ENCODE data around the gene CIB1.

The CIB1 gene

DNA sequence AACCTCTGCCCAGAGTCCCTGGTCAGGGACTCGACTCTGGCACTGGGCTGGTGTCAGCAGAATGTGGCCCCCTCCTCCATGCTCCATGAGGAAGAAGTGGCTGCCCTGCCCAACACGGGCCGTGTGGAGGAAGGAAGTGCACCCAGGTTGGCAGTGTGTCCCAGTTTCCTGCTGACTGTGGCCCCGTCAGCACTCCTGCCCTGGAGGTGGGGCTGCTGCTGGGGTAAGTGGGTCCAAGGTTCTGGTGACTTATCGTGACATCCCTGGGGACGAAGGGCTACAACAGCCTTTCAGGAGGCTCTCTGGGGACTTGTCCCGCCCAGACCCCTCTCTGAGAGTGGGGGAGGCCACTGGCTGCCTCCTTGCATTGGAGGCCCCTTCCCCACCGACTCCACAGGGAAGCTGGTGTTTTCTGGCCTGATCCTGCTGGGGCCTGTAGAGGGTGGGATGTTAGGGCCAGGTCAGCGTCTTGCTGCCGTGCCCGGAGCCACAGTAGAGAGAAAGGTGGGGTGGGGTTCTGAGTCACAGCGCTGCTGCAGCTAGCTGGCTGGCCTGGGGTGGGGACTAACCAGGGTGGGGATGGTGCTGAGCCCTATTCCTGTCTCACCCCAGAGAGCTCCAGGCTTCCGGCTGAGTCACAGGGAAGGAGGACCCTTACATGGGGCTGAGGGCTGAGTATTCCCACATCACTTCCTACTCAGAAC is 22.1 kb downstream of the CIB1 start:
- H3K27ac ChIP-seq (ENCODE audit: low read length), result no peak overlapping the region
- peaks cover 4% of the 10 kb centered on the region; the same call in 1 of the 2 replicates for H3K36me3 ChIP-seq (ENCODE audit: insufficient read depth, low read depth, low read length)
- no peaks in the 10 kb centered on the region for H3K27me3 ChIP-seq (ENCODE audit: insufficient read depth, low read length)
- no peaks in the 10 kb centered on the region for H3K4me1 ChIP-seq (ENCODE audit: insufficient read depth, low read length)
- no peaks in the 10 kb centered on the region for H3K9me3 ChIP-seq (ENCODE audit: insufficient read depth, low read depth, low read length)
- H3K9ac ChIP-seq (ENCODE audit: low read depth, low read length), result no peak overlapping the region
- no peak overlapping the region for H3K4me3 ChIP-seq (ENCODE audit: low read length)

DNA sequence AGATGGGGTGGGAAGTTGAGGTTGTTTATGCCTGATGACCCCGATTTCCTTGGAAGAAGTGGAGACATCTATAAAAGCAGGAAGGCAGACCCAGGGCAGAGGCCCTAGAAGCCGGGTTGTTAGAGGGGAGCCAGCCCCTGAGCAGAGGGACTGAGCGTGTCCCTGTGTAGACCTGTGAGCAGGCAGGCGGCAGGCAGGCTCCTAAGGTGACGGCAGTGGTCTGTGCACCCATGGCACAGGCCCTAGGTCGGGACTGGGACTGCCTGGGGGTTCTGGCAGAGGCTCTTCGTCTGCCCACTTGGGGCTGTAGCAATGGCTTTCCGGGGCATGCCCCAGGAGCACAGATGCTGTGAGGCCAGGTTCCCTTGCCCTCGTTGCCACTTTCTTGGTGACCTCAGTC is 22.7 kb downstream of the CIB1 start:
- Histone ChIP-seq H3K27ac (ENCODE audit: low read length) (no peak overlapping the region), H3K4me3 (ENCODE audit: low read length) (no peak overlapping the region), H3K27me3 (ENCODE audit: insufficient read depth, low read length) (no peaks in the 10 kb centered on the region), H3K36me3 (ENCODE audit: insufficient read depth, low read depth, low read length) (peaks cover 7% of the 10 kb centered on the region; the same call in 1 of the 2 replicates), H3K9me3 (ENCODE audit: insufficient read depth, low read depth, low read length) (no peaks in the 10 kb centered on the region), H3K9ac (ENCODE audit: low read depth, low read length) (no peak overlapping the region), H3K4me1 (ENCODE audit: insufficient read depth, low read length) (no peaks in the 10 kb centered on the region)

DNA sequence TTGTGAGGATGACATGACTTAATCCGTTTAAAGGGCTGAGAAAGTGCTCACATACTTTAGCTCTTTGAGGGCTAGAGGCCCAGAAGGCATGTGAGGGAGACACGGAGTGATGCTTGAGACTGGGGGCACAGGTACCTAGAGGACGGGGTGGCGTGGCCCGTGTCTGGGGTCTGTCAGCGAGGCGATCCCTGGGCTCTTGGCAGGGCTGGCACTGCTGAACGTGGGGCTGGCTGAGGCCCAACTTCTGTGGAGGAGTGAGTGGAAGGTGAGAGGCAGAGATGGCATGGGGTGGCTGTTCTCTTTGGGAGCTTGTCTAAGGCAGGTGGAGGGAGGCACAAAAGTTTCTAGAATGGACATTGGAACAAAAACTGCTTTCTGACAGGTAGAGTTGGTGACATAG is 23.1 kb downstream of the CIB1 start:
- Histone ChIP-seq H3K4me1 (ENCODE audit: insufficient read depth, low read length) (no peaks in the 10 kb centered on the region), H3K27ac (ENCODE audit: low read length) (no peak overlapping the region), H3K9ac (ENCODE audit: low read depth, low read length) (no peak overlapping the region)

DNA sequence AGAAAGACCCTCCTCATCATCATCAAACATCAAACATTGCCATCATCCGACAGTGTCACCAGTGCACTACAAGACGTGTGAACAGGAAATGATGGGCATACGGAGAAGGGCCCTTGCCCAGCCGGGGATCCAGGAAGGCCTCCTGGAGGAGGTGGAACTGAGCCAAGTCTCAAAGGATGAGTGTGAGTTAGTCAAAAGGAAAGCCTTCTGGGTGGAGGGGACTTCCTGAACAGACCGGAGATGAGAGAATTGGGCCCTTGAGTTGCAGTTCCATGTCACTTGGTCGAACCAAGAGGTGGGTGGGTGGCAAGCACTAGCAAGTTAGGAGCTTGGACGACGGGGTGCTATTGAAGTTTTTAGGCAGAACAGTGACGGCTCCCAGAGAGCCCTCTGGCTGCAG is 24.1 kb downstream of the CIB1 start:
- peaks cover 10% of the 10 kb centered on the region; the same call in 1 of the 2 replicates for H3K36me3 ChIP-seq (ENCODE audit: insufficient read depth, low read depth, low read length)
- no peaks in the 10 kb centered on the region for H3K4me1 ChIP-seq (ENCODE audit: insufficient read depth, low read length)
- no peak overlapping the region for H3K27ac ChIP-seq (ENCODE audit: low read length)
- H3K27me3 ChIP-seq (ENCODE audit: insufficient read depth, low read length), result no peaks in the 10 kb centered on the region
- no peaks in the 10 kb centered on the region for H3K9me3 ChIP-seq (ENCODE audit: insufficient read depth, low read depth, low read length)
- H3K9ac ChIP-seq (ENCODE audit: low read depth, low read length), result no peak overlapping the region
- H3K4me3 ChIP-seq (ENCODE audit: low read length), result no peak overlapping the region

More for the DNA sequence above, 23.1 kb downstream of the CIB1 start:
- no peaks in the 10 kb centered on the region for H3K27me3 ChIP-seq (ENCODE audit: insufficient read depth, low read length)
- peaks cover 10% of the 10 kb centered on the region; the same call in 1 of the 2 replicates for H3K36me3 ChIP-seq (ENCODE audit: insufficient read depth, low read depth, low read length)
- H3K4me3 ChIP-seq (ENCODE audit: low read length), result no peak overlapping the region
- H3K9me3 ChIP-seq (ENCODE audit: insufficient read depth, low read depth, low read length), result no peaks in the 10 kb centered on the region

DNA sequence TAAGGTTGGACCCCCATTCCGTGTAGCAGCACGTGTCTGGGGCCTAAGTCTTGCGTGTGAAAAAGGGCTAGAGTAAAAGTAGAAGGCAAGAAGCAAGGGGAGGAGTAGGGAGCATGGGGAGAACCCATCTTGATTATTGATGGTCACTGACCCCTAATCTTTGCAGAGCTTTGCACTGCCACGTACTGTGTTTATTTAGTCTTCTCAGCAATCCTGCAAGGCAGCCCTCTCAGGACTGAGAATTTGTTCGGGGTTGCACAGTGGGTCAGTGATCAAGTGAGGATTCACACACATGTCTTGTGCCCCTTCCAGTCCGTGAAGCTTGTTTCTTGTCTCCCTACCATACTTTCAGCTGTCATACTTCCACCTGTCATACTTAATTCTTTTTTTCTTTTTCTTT is 25.4 kb downstream of the CIB1 start:
- Histone ChIP-seq H3K9me3 (ENCODE audit: insufficient read depth, low read depth, low read length) (no peaks in the 10 kb centered on the region), H3K9ac (ENCODE audit: low read depth, low read length) (no peak overlapping the region), H3K36me3 (ENCODE audit: insufficient read depth, low read depth, low read length) (peaks cover 10% of the 10 kb centered on the region; the same call in 1 of the 2 replicates), H3K4me3 (ENCODE audit: low read length) (no peak overlapping the region), H3K27me3 (ENCODE audit: insufficient read depth, low read length) (no peaks in the 10 kb centered on the region), H3K4me1 (ENCODE audit: insufficient read depth, low read length) (no peaks in the 10 kb centered on the region), H3K27ac (ENCODE audit: low read length) (no peak overlapping the region)

DNA sequence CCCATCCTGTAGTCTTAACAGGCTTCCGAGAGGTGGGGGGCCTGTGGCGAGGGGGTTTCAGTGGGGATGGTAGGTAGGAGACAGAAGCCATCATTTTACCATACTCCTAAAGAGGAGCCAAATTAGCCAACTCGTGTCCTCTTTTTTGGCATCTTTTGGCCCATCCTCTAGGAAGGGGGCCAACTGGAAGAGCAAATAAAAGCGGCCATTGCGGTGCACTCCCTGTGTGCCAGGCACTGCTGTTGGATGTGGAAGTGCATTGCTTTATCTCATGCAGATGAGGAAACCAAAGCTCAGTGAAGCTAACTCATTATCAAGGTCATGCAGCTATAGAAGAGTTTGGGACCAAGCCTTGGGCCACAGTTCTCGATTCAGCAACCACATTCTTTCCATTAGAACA is 26.5 kb downstream of the CIB1 start:
- no peak overlapping the region for H3K27ac ChIP-seq (ENCODE audit: low read length)
- peaks cover 5% of the 10 kb centered on the region; the same call in 1 of the 2 replicates for H3K36me3 ChIP-seq (ENCODE audit: insufficient read depth, low read depth, low read length)
- peaks cover 9% of the 10 kb centered on the region for H3K27me3 ChIP-seq (ENCODE audit: insufficient read depth, low read length)
- no peak overlapping the region for H3K4me3 ChIP-seq (ENCODE audit: low read length)
- H3K4me1 ChIP-seq (ENCODE audit: insufficient read depth, low read length), result peaks cover 6% of the 10 kb centered on the region
- no peaks in the 10 kb centered on the region for H3K9me3 ChIP-seq (ENCODE audit: insufficient read depth, low read depth, low read length)
- no peak overlapping the region for H3K9ac ChIP-seq (ENCODE audit: low read depth, low read length)

DNA sequence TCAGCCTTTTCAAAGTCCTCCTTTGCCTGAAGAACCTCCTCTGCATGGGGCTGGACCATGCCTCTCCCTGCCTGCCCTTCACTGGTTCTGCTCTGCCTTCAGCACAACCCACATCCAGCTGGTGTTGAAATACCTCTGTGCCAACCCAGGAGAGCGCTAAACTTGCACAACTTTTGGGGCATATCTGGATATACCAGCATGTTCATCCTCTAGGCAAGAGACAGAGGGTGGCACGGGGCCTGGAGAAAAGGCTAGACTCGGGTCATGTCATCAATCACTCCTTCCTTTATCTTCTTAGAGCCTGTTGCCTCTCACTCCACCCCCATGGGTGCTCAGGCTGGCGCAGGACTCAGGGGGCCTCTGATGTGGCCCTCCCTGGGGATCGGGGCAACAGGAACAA is 27.9 kb downstream of the CIB1 start:
- Histone ChIP-seq H3K27me3 (ENCODE audit: insufficient read depth, low read length) (peaks cover 10% of the 10 kb centered on the region), H3K27ac (ENCODE audit: low read length) (no peak overlapping the region), H3K36me3 (ENCODE audit: insufficient read depth, low read depth, low read length) (peaks cover 5% of the 10 kb centered on the region; the same call in 1 of the 2 replicates), H3K9me3 (ENCODE audit: insufficient read depth, low read depth, low read length) (no peaks in the 10 kb centered on the region), H3K4me3 (ENCODE audit: low read length) (no peak overlapping the region), H3K4me1 (ENCODE audit: insufficient read depth, low read length) (peaks cover 6% of the 10 kb centered on the region), H3K9ac (ENCODE audit: low read depth, low read length) (no peak overlapping the region)

DNA sequence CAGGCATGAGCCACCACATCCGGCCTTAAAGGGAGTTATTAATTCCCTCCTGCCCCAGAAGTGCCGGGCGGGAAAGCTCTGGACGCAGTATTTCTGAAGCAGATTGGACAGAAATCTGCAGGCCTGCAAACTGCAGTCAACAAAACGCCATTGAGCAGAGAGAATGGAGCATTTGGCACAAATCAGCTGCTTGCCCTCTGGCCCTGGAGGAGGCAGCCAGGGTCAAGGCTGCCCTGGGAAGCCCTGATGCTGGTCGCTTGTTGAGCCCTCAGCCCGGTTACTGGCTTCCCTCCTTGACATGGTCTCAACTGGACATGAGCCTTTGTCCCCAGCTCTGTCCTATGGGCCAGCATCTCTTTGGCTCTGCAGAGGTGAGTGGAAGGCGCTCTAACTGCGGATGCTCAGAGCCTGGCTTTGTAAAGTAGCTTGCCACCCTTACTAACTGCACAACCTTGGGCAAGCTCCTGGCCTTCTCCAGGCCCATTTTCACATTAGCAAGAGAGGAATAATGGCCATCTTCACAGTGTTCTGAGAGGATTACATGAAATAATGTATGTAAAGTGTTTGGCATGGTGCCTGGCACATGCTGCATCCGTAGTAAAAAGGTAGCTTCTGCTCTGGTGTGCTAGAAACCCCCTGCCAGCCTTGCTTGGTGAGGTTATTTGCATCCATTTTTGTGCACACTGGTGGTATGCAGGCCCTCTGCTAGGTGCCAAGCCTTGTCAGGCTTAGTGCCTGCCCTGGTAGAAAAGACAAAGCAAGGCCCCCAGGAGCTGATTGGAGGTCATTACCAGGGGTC is 28.5 kb downstream of the CIB1 start:
- H3K27ac ChIP-seq (ENCODE audit: low read length), result no peak overlapping the region

DNA sequence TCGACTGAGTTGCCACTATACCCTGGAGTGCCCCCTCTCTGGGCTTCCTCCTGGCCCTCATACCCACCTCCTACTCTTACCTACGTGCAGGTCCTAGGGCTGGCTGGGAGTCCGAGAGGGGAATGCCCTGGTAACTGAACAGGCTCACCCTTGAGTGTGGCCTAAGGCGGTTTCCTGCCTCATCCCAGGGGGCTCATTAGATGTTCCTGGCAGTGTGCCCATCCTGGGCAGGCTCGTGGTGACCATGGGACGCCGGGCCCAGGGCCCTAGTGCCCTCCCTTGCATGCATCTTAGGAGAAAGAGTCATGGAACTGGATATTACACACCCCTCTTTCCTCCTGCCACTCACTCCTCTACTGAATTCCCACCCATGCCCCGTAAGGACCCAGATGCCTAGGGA is 29.8 kb downstream of the CIB1 start:
- H3K4me3 ChIP-seq (ENCODE audit: low read length), result no peak overlapping the region
- no peak overlapping the region for H3K9ac ChIP-seq (ENCODE audit: low read depth, low read length)
- no peak overlapping the region for H3K27ac ChIP-seq (ENCODE audit: low read length)
- H3K36me3 ChIP-seq (ENCODE audit: insufficient read depth, low read depth, low read length), result peaks cover 5% of the 10 kb centered on the region; the same call in 1 of the 2 replicates
- H3K27me3 ChIP-seq (ENCODE audit: insufficient read depth, low read length), result peaks cover 10% of the 10 kb centered on the region
- peaks cover 11% of the 10 kb centered on the region for H3K4me1 ChIP-seq (ENCODE audit: insufficient read depth, low read length)
- H3K9me3 ChIP-seq (ENCODE audit: insufficient read depth, low read depth, low read length), result no peaks in the 10 kb centered on the region

More for the DNA sequence above, 28.5 kb downstream of the CIB1 start:
- no peaks in the 10 kb centered on the region for H3K9me3 ChIP-seq (ENCODE audit: insufficient read depth, low read depth, low read length)
- H3K4me3 ChIP-seq (ENCODE audit: low read length), result no peak overlapping the region
- H3K36me3 ChIP-seq (ENCODE audit: insufficient read depth, low read depth, low read length), result peaks cover 5% of the 10 kb centered on the region; the same call in 1 of the 2 replicates
- H3K9ac ChIP-seq (ENCODE audit: low read depth, low read length), result no peak overlapping the region
- peaks cover 10% of the 10 kb centered on the region for H3K27me3 ChIP-seq (ENCODE audit: insufficient read depth, low read length)
- peaks cover 11% of the 10 kb centered on the region for H3K4me1 ChIP-seq (ENCODE audit: insufficient read depth, low read length)

DNA sequence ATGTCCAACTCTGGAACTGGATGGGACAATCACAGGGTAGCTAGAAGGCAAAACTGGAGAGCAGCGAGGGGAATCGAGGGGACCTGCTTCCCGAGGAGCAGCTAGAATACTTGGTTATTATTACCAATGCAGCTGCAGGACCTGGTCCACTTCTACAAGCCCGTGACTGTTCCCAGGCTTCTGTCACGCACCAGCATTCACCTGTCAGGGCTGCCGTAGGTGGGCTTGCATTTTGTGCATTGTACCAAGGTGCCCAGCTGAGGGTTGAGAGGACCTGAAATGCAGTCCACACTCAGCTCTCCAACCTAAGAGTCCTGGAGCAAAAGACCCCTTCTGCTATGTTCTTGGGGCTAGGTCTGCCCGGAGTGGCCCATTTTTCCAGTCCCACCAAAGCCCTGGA is 30.3 kb downstream of the CIB1 start:
- H3K9ac ChIP-seq (ENCODE audit: low read depth, low read length), result no peak overlapping the region
- no peak overlapping the region for H3K27ac ChIP-seq (ENCODE audit: low read length)
- no peaks in the 10 kb centered on the region for H3K9me3 ChIP-seq (ENCODE audit: insufficient read depth, low read depth, low read length)
- H3K4me3 ChIP-seq (ENCODE audit: low read length), result no peak overlapping the region
- peaks cover 11% of the 10 kb centered on the region for H3K4me1 ChIP-seq (ENCODE audit: insufficient read depth, low read length)
- peaks cover 5% of the 10 kb centered on the region; the same call in 1 of the 2 replicates for H3K36me3 ChIP-seq (ENCODE audit: insufficient read depth, low read depth, low read length)
- H3K27me3 ChIP-seq (ENCODE audit: insufficient read depth, low read length), result peaks cover 10% of the 10 kb centered on the region

DNA sequence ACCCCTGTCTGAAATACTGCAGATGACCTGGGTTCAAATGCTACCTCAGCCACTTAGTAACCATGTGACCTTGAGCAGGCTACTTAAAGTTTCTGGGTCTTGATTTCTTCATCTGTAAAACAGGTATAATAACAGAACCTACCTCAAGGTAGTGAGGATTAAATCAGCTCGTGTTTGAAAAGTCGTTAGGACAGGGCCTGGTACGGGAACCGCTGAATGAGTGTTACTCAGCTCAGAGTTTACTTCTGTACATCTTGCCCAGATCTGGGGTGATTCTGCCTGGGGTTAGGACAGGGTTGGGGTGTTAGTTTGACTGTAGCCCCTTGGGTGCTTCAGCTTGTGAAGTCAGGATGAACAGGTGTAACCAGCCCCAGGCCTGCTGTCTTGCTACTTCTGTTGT is 30.8 kb downstream of the CIB1 start:
- Histone ChIP-seq H3K27ac (ENCODE audit: low read length) (no peak overlapping the region), H3K4me1 (ENCODE audit: insufficient read depth, low read length) (peaks cover 11% of the 10 kb centered on the region)

More for the DNA sequence above, 30.8 kb downstream of the CIB1 start:
- Histone ChIP-seq H3K36me3 (ENCODE audit: insufficient read depth, low read depth, low read length) (peaks cover 5% of the 10 kb centered on the region; the same call in 1 of the 2 replicates), H3K4me3 (ENCODE audit: low read length) (peak overlapping the region; percentile 93; the same call in 1 of the 2 replicates), H3K9ac (ENCODE audit: low read depth, low read length) (peak overlapping the region; percentile 87; the same call in 1 of the 2 replicates), H3K9me3 (ENCODE audit: insufficient read depth, low read depth, low read length) (no peaks in the 10 kb centered on the region), H3K27me3 (ENCODE audit: insufficient read depth, low read length) (peaks cover 10% of the 10 kb centered on the region)
